Measurements from ENCODE around the gene IRGC.

The IRGC gene

GRCh38 chr19:43725468-43725867, 9.6 kb downstream of the IRGC start:
- DNase-seq: no peak

GRCh38 chr19:43726736-43727592, 11.1 kb downstream of the IRGC start:
- no peak for DNase-seq

GRCh38 chr19:43727593-43727853, 11.6 kb downstream of the IRGC start:
- no peak for DNase-seq

- DNase-seq: no peak
Observed at GRCh38 chr19:43729919-43730318, 14.0 kb downstream of the IRGC start.

GRCh38 chr19:43731346-43731745, 15.5 kb downstream of the IRGC start:
- DNase-seq: no peak

DNA sequence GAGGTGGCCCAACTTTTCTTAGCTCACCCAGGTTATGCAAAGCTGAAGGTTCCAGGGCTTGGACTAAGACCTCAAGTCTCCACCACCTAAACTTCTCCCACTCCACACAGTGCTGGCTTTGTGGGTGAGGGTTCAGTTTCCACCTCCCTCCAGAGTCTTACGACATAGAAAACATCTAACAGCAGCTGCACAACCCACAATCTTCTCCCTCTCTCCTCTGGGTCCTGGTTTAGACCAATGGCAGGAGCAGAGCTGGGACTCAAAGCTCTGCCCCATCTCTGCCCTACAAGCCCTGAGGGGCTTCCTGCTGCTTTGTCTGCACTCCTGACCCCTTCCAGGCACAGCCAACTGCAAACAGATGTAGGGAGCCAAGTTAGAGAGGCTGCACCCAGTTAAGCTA, 16.0 kb downstream of the IRGC start:
- DNase-seq: no peak

- DNase-seq: no peak
Observed at GRCh38 chr19:43735013-43735412, 19.1 kb downstream of the IRGC start.

- DNase-seq: no peak
Observed at GRCh38 chr19:43735957-43736356, 20.1 kb downstream of the IRGC start.

GRCh38 chr19:43738780-43739211, 22.9 kb downstream of the IRGC start:
- DNase-seq: no peak

DNA sequence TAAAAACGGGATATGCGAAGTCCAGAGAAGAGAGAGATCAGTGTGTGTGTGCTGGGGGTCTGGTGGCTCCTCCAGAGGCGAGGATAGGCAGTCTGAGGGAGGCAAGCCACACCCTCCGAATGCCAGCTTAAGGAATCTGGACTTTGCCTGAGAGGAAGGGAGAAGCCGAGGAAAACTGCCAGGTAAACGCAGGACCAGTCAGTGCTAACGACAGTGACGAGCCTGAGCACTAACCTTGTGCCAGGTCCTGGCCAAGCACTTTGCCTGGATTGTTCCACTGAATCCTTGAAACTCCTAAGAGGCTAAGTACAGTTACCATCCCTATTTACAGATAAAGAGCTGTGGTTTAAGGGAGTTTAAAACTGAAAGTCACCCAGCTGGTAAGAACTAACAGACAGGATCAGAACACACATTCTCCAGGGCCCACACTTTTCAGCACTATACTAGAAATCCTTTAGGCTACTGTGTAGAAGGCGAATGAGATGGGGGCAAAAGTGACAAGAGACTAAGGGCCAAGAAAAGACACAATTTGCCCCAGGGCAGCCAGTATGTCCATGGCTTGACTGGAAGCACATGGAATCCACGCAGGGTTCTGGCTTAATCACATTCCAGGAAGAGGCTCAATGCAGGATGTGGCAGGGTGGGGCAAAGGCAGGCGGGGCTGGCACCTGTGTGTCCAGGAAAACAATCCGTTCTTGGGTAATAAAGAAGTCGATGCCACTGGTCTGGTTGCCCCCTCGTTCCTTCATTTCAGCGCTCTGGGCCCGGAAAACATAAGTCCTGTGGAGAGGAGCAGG, 23.8 kb downstream of the IRGC start:
- DNase-seq: no peak

- no peak for DNase-seq
Observed at GRCh38 chr19:43741075-43741825, 25.4 kb downstream of the IRGC start.

GRCh38 chr19:43743059-43743458, 27.2 kb downstream of the IRGC start:
- DNase-seq: no peak

DNA sequence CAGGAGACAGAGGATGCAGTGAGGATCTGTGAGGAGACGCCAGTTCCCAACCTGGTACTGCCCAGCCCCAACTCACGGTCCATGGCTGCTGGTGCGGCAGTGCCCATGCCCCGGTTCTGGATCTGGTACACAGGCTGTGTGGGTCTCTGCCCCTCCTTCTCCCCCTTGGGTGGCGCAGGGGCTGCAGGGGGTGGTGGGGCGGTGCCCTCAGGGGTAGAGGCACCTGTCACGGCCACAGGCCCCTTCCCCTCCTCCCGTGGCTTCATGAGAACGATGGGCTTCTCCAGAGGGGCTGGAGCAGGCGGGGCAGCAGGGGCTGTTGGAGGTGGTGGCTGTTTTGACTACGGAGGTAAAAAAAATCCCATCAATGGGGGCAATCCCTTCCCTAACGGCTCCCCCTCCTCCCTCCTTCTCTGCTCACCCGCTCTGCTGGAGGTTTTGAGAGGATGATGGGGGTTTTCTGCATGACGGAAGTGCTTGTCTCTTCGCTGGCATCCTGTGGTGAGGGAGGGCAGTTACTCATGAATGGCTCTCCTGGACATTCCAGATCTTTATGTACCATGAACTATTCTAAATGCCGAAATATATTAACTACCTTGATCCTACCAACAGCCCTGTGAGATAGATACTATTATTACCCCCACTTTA, 31.8 kb downstream of the IRGC start:
- peak; percentile 44 for DNase-seq

DNA sequence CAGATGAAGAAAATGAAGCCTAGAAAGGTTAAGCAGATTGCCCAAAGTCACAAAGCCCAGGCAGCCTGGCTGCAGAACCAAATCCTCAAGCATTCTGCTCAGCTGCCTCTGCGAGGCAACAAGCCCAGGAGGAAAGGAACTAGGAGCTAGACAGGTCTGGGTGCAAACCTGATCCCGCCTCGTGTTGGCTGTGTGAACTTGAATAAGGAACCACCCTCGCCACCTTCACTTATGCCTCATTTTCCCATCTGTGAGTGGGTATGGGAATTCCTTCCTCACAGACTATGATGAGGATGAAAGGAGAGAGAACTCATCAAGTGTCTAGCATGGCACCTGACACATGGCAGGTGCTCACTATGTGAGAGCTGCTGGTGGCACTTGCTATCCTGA, 32.3 kb downstream of the IRGC start:
- DNase-seq: no peak

DNA sequence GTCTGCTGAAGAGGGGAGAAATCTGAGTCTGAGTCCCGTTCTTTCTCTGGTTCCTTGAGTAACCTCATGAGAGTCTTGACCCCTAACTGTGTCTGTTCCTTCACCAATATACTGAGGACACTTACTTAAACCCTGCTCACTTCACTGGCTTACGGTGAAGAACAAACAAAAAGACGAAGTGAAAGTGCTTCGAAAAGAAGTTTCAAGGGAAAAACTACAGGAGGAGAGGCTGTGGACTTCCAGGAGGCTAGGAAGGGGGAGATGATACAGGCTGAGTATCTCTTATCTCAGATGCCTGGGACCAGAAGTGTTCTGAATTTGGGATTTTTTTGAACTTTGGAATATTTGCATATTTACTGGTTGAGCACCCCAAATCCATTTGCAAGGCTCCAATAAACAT, 32.8 kb downstream of the IRGC start:
- no peak for DNase-seq

GRCh38 chr19:43749152-43749551, 33.3 kb downstream of the IRGC start:
- DNase-seq: no peak

- DNase-seq: no peak
Observed at GRCh38 chr19:43749898-43750297, 34.0 kb downstream of the IRGC start.

DNA sequence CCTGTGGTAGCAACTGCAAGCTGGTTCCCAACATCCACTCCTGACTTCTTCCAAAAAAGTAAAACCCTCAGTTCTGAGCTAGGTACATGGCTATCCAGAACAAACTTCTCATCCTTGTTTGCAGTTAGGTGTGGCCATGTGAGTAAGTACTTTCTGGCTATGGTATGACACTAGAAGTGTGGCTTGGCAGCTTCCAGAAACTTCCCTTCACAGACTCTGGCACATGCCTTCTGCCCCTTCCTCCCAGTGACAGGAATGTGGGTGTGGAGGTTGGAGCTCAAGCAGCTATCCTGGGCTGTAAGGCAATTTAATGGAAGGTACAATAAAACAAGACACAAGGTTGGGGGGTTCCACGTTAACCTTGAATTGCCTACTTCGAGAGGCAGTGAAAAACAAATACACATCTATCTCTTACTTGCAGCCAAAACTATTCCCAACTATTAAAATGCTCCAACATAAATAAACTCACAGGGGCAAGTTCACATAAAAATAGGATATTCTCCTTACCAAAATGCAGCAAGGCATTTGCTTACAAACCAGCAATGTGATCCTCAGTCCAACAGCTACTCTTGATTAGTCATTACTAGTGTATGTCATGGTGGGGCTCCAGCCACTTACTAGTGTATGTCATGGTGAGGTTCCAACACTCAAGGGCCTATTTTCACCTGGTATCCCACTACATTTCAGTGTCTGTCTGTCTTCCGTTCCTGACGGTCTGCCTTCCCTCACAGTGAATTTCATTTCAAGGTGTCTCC, 35.8 kb downstream of the IRGC start:
- no peak for DNase-seq

- DNase-seq: no peak
Observed at GRCh38 chr19:43752287-43752875, 36.5 kb downstream of the IRGC start.

GRCh38 chr19:43754253-43754502, 38.3 kb downstream of the IRGC start:
- no peak for DNase-seq

GRCh38 chr19:43754503-43755255, 38.8 kb downstream of the IRGC start, which contains the start of gene SMG9:
SMG9 (minus strand) TSS chr19:43754962; CDS start chr19:43750741, 4,221 bp downstream.
- DNase-seq: peak; percentile 99
